HepG2 (cell line): ENCODE results near the gene MSMB. TPM values are rescaled to one million over a fixed set of nuclear protein-coding genes. Genes with fewer than 3 reads are reported as not detected.
A peak's percentile ranks its signal among the peaks of the same experiment; 100 is the strongest.

Experiments
- CEBPG ChIP-seq: IDR thresholded peaks from 2 replicates; pipeline ENCODE4 v1.6.1; 2016
- DPF2 ChIP-seq: sonication (generic); formaldehyde crosslinking; IDR thresholded peaks from 2 replicates; pipeline ENCODE4 v1.4.0; 2020; ENCODE audit warnings: mild to moderate bottlenecking, low read depth, missing genetic modification reagents, borderline replicate concordance
- ELF1 ChIP-seq: sonication (generic); formaldehyde crosslinking; IDR thresholded peaks from 2 replicates; pipeline ENCODE4 v1.4.0; 2020; ENCODE audit warnings: missing genetic modification reagents
- EZH2 ChIP-seq: conservative IDR thresholded peaks from 2 replicates; pipeline ENCODE4 v1.6.1; 2012; ENCODE audit warnings: mild to moderate bottlenecking, low read depth, low read length, moderate library complexity
- FOXK2 ChIP-seq: fragments of 450-650 bp; IDR thresholded peaks from 2 replicates; pipeline ENCODE4 v1.6.1; 2016
- FOXP4 ChIP-seq: sonication (generic); formaldehyde crosslinking; IDR thresholded peaks from 2 replicates; pipeline ENCODE4 v1.4.0; 2020; ENCODE audit warnings: missing genetic modification reagents
- HBP1 ChIP-seq: IDR thresholded peaks from 2 replicates; pipeline ENCODE4 v1.6.1; 2016; ENCODE audit warnings: low read depth, control low read depth
- KLF11 ChIP-seq: IDR thresholded peaks from 2 replicates; pipeline ENCODE4 v1.6.1; 2016; ENCODE audit warnings: missing compliant biosample characterization
- MAFK ChIP-seq, 2 experiments: IDR thresholded peaks in 1 of 2; conservative IDR thresholded peaks in 1 of 2; 2 replicates each; pipeline ENCODE4 v1.6.1; 2011; ENCODE audit warnings: improper control_type of control experiment in 2 of 2, low read length in 2 of 2
- MIXL1 ChIP-seq: IDR thresholded peaks from 2 replicates; pipeline ENCODE4 v1.6.1; 2016
- TCF12 ChIP-seq, 2 experiments: fragments of 450-650 bp in 1 of 2; sonication (generic) in 1 of 2; formaldehyde crosslinking in 1 of 2; IDR thresholded peaks; 2 replicates each; pipeline versions ENCODE4 v1.6.1 to v1.8.0; 2017 to 2022; ENCODE audit warnings: antibody characterized with exemption in 1 of 2, mild to moderate bottlenecking in 1 of 2, missing genetic modification reagents in 1 of 2, moderate library complexity in 1 of 2
- XBP1 ChIP-seq: sonication (generic); formaldehyde crosslinking; IDR thresholded peaks from 2 replicates; pipeline ENCODE4 v1.5.0; 2020; ENCODE audit warnings: missing genetic modification reagents
- YEATS4 ChIP-seq: sonication (generic); formaldehyde crosslinking; IDR thresholded peaks from 2 replicates; pipeline ENCODE4 v1.4.0; 2020; ENCODE audit warnings: missing genetic modification reagents, borderline replicate concordance
- ZBTB7B ChIP-seq: sonication (generic); formaldehyde crosslinking; IDR thresholded peaks from 2 replicates; pipeline ENCODE4 v1.4.0; 2020; ENCODE audit warnings: missing genetic modification reagents
- ZNF460 ChIP-seq: sonication (generic); formaldehyde crosslinking; IDR thresholded peaks from 2 replicates; pipeline ENCODE4 v1.5.1; 2020; ENCODE audit warnings: missing genetic modification reagents, mild to moderate bottlenecking, borderline replicate concordance
- ZNF572 ChIP-seq: sonication (generic); formaldehyde crosslinking; IDR thresholded peaks from 2 replicates; pipeline ENCODE4 v1.5.1; 2020; ENCODE audit warnings: mild to moderate bottlenecking, missing genetic modification reagents
- ZNF607 ChIP-seq: sonication (generic); formaldehyde crosslinking; IDR thresholded peaks from 2 replicates; pipeline ENCODE4 v1.5.1; 2020; ENCODE audit warnings: missing genetic modification reagents, mild to moderate bottlenecking, borderline replicate concordance
- ZNF639 ChIP-seq: conservative IDR thresholded peaks from 2 replicates; pipeline ENCODE4 v1.6.1; 2018; ENCODE audit warnings: missing genetic modification reagents
- ZNF660 ChIP-seq: sonication (generic); formaldehyde crosslinking; IDR thresholded peaks from 2 replicates; pipeline ENCODE4 v1.5.1; 2020; ENCODE audit warnings: mild to moderate bottlenecking, low read depth, missing genetic modification reagents, borderline replicate concordance
- ZNF710 ChIP-seq: sonication (generic); formaldehyde crosslinking; IDR thresholded peaks from 2 replicates; pipeline ENCODE4 v1.5.0; 2020; ENCODE audit warnings: mild to moderate bottlenecking, missing genetic modification reagents, borderline replicate concordance
- ZNF770 ChIP-seq: sonication (generic); formaldehyde crosslinking; IDR thresholded peaks from 2 replicates; pipeline ENCODE4 v1.5.0; 2020; ENCODE audit warnings: mild to moderate bottlenecking, missing genetic modification reagents
- ZNF841 ChIP-seq: sonication (generic); formaldehyde crosslinking; IDR thresholded peaks from 2 replicates; pipeline ENCODE4 v1.8.1; 2023; ENCODE audit warnings: missing genetic modification reagents, borderline replicate concordance
- ZSCAN12 ChIP-seq: sonication (generic); formaldehyde crosslinking; IDR thresholded peaks from 2 replicates; pipeline ENCODE4 v1.9.0; 2021; ENCODE audit warnings: mild to moderate bottlenecking, missing genetic modification reagents
- polyA plus RNA-seq, 8 experiments: library from polyadenylated mRNA; depleted of rRNA in 3 of 8; stranded (reverse) in 7 of 8; unstranded in 1 of 8; fragments of >200 nt; fragmentation: Illumina TruSeq in 4 of 8; extraction: Trizol in 4 of 8; gene quantifications; 2 replicates each; pipeline versions ENCODE4 v1.2.1 to v1.2.3, GENCODE V29; 2011 to 2016; ENCODE audit warnings: low read depth in 4 of 8, missing spikeins in 1 of 8, mixed read lengths in 1 of 8; ENCODE audit not compliant: insufficient read depth in 1 of 8
- total RNA-seq, 5 experiments: library from RNA; depleted of rRNA; stranded (reverse); fragments of >200 nt; fragmentation: Illumina TruSeq; extraction: Trizol; gene quantifications; 2 replicates each; pipeline ENCODE4 v1.2.3, GENCODE V29; 2016; ENCODE audit warnings: low read depth in 1 of 5

Gene MSMB
- total and polyA plus RNA-seq, 2 of the 13 experiments (the other 11 are each of a cell fraction or from before 2014, with no cell fraction given), result 0.84 TPM; not detected in 1

GRCh38 chr10:46033602-46034011, 12.5 kb downstream of the MSMB start (continued):
- TF ChIP-seq ZNF660 (CRISPR knock-in tag) (no peak), MIXL1 (no peak), YEATS4 (CRISPR knock-in tag) (peak; percentile 40; the same call in 1 of the 2 replicates), ZNF841 (CRISPR knock-in tag) (no peak), TCF12 (IDR thresholded peaks at IDR 0.05) (no peak), TCF12 (CRISPR knock-in tag; IDR thresholded peaks at IDR 0.05) (no peak), KLF11 (CRISPR knock-in tag) (0 out of 2 replicates have a peak, but pooled peaks have one; percentile 28), ZNF639 (CRISPR knock-in tag) (no peak), FOXP4 (CRISPR knock-in tag) (peak; percentile 63), ZNF460 (CRISPR knock-in tag) (no peak), ELF1 (CRISPR knock-in tag) (peak; percentile 86), FOXK2 (no peak), ZNF572 (no peak), CEBPG (CRISPR knock-in tag) (peak; percentile 9; the same call in 1 of the 2 replicates), MAFK (conservative IDR thresholded peaks at IDR 0.05 in 1 of 2, IDR thresholded peaks at IDR 0.05 in 1 of 2; ENCODE audit: low read length in 2 of 2) (no peak), ZBTB7B (CRISPR knock-in tag) (0 out of 2 replicates have a peak, but pooled peaks have one; percentile 17), ZNF770 (CRISPR knock-in tag) (no peak), DPF2 (no peak), XBP1 (CRISPR knock-in tag) (no peak), ZNF607 (no peak), ZNF710 (CRISPR knock-in tag) (no peak), EZH2 (no peak), HBP1 (CRISPR knock-in tag) (no peak), ZSCAN12 (CRISPR knock-in tag) (no peak)
